Fibroblast of lung (primary cell): ENCODE measurements around the gene MRPS6. TPM values are rescaled to one million over a fixed set of nuclear protein-coding genes. Genes with fewer than 3 reads are reported as not detected.

Experiments
- DNase-seq, 2 donors: peaks; one replicate each; pipeline versions ENCODE4 v3.0.0 to v3.0.0-alpha.2; 2010; ENCODE audit warnings: low read depth in 2 of 2
- H2AFZ ChIP-seq: 2 replicates; pipeline ENCODE4 v1.5.1; 2012; ENCODE audit warnings: low read length, control low read depth, inconsistent platforms
- H3K27ac ChIP-seq: 2 replicates; pipeline ENCODE4 v1.5.1; 2011; ENCODE audit warnings: low read length, control low read depth; ENCODE audit not compliant: insufficient read depth
- H3K27me3 ChIP-seq: 2 replicates; pipeline ENCODE4 v1.5.1; 2011; ENCODE audit warnings: mild to moderate bottlenecking, low read length; ENCODE audit not compliant: control insufficient read depth, insufficient read depth
- H3K36me3 ChIP-seq: 2 replicates; pipeline ENCODE4 v1.5.1; 2011; ENCODE audit warnings: low read length; ENCODE audit not compliant: control insufficient read depth, insufficient read depth
- H3K4me1 ChIP-seq: 2 replicates; pipeline ENCODE4 v1.5.1; 2011; ENCODE audit warnings: low read length; ENCODE audit not compliant: control insufficient read depth, insufficient read depth; ENCODE audit errors: extremely low read depth
- H3K4me2 ChIP-seq: 2 replicates; pipeline ENCODE4 v1.5.1; 2011; ENCODE audit warnings: low read length, control low read depth; ENCODE audit not compliant: insufficient read depth; ENCODE audit errors: extremely low read depth
- H3K4me3 ChIP-seq, 4 experiments: fragments of 200-600 bp in 1 of 4; sonication (generic) in 1 of 4; replicated peaks in 1 of 4; 2 replicates each; pipeline ENCODE4 v1.5.1; 2011 to 2016; ENCODE audit warnings: low read length in 4 of 4, low read depth in 3 of 4, mild to moderate bottlenecking in 3 of 4, control low read depth in 2 of 4, inconsistent platforms in 1 of 4, mixed read lengths in 1 of 4; ENCODE audit not compliant: insufficient read depth in 1 of 4; ENCODE audit errors: control extremely low read depth in 1 of 4
- H3K79me2 ChIP-seq: 2 replicates; pipeline ENCODE4 v1.5.1; 2012; ENCODE audit warnings: mild to moderate bottlenecking, low read length, inconsistent platforms; ENCODE audit not compliant: control insufficient read depth, insufficient read depth
- H3K9ac ChIP-seq: 2 replicates; pipeline ENCODE4 v1.5.1; 2011; ENCODE audit warnings: mild to moderate bottlenecking, low read length, control low read depth; ENCODE audit not compliant: insufficient read depth
- H3K9me3 ChIP-seq: 2 replicates; pipeline ENCODE4 v1.5.1; 2012; ENCODE audit warnings: low read depth, low read length; ENCODE audit not compliant: control insufficient read depth, insufficient read depth
- H4K20me1 ChIP-seq: 2 replicates; pipeline ENCODE4 v1.5.1; 2011; ENCODE audit warnings: low read length; ENCODE audit not compliant: control insufficient read depth, insufficient read depth; ENCODE audit errors: extremely low read depth
- CTCF ChIP-seq, 2 donors: IDR thresholded peaks in 1 of 2; conservative IDR thresholded peaks in 1 of 2; 1 replicate in 1 of 2; 2 replicates in 1 of 2; pipeline ENCODE4 v1.5.1; 2011 to 2012; ENCODE audit warnings: low read length in 2 of 2, control low read depth in 1 of 2, inconsistent platforms in 1 of 2, low read depth in 1 of 2, mild to moderate bottlenecking in 1 of 2
- EZH2 ChIP-seq: IDR thresholded peaks from 2 replicates; pipeline ENCODE4 v1.5.1; 2012; ENCODE audit warnings: low read length, control low read depth, mild to moderate bottlenecking; ENCODE audit errors: missing control alignments
- polyA plus RNA-seq, 2 donors: library from polyadenylated mRNA; depleted of rRNA in 1 of 2; stranded (reverse) in 1 of 2; unstranded in 1 of 2; fragments of >200 nt; gene quantifications; 2 replicates each; pipeline ENCODE4 v1.2.1, GENCODE V29; 2011 to 2012; ENCODE audit warnings: missing spikeins in 1 of 2
- total RNA-seq: library from RNA; depleted of rRNA; stranded (reverse); fragments of >200 nt; gene quantifications from 2 replicates; pipeline ENCODE4 v1.2.1, GENCODE V29; 2014

Gene MRPS6
- total and polyA plus RNA-seq, 2 donors (not counting 1 experiment from before 2014, with no cell fraction given) = 20.0 to 45.6 TPM

- H3K9ac ChIP-seq = no peak overlapping the region
- H3K27ac ChIP-seq = no peak overlapping the region
- no peaks in the 10 kb centered on the region for H3K9me3 ChIP-seq
- H2AFZ ChIP-seq = no peak overlapping the region
- no peaks in the 10 kb centered on the region for H4K20me1 ChIP-seq
- no peaks in the 10 kb centered on the region for H3K27me3 ChIP-seq
- H3K36me3 ChIP-seq = no peaks in the 10 kb centered on the region
- no peak for TF ChIP-seq EZH2
- no peak overlapping the region for H3K4me2 ChIP-seq
- DNase-seq = peak; percentile 32 to 81
- peaks cover 21% of the 10 kb centered on the region for H3K4me1 ChIP-seq
- no peak overlapping the region for H3K4me3 ChIP-seq
- H3K79me2 ChIP-seq = peaks cover 16% of the 10 kb centered on the region
Observed at GRCh38 chr21:34126691-34127090, 53.3 kb downstream of the MRPS6 start.

GRCh38 chr21:34128124-34128523 lies 54.7 kb downstream of the MRPS6 start:
- Histone ChIP-seq H3K4me2 (no peak overlapping the region), H3K4me3 (no peak overlapping the region), H3K9me3 (no peaks in the 10 kb centered on the region), H3K4me1 (peaks cover 21% of the 10 kb centered on the region), H3K9ac (no peak overlapping the region), H3K79me2 (peaks cover 28% of the 10 kb centered on the region), H3K36me3 (no peaks in the 10 kb centered on the region), H3K27me3 (no peaks in the 10 kb centered on the region), H4K20me1 (no peaks in the 10 kb centered on the region), H3K27ac (no peak overlapping the region), H2AFZ (no peak overlapping the region)
- DNase-seq = no peak
- TF ChIP-seq CTCF (conservative IDR thresholded peaks at IDR 0.05 in 1 of 2, IDR thresholded peaks at IDR 0.05 in 1 of 2; ENCODE audit: low read depth in 1 of 2, low read length in 2 of 2) (no peak), EZH2 (no peak)

- no peak for TF ChIP-seq EZH2
- TF ChIP-seq CTCF (conservative IDR thresholded peaks at IDR 0.05 in 1 of 2, IDR thresholded peaks at IDR 0.05 in 1 of 2; ENCODE audit: low read depth in 1 of 2, low read length in 2 of 2) = no peak
- DNase-seq = no peak
- no peaks in the 10 kb centered on the region for H3K9me3 ChIP-seq
- H2AFZ ChIP-seq = no peak overlapping the region
- H3K27ac ChIP-seq = peak overlapping the region; percentile 20
- H3K36me3 ChIP-seq = no peaks in the 10 kb centered on the region
- no peak overlapping the region for H3K9ac ChIP-seq
- peak overlapping the region; percentile 59 for H3K4me2 ChIP-seq
- peaks cover 33% of the 10 kb centered on the region for H3K79me2 ChIP-seq
- H3K4me3 ChIP-seq = no peak overlapping the region
- peaks cover 21% of the 10 kb centered on the region for H3K4me1 ChIP-seq
- H3K27me3 ChIP-seq = no peaks in the 10 kb centered on the region
- no peaks in the 10 kb centered on the region for H4K20me1 ChIP-seq
Observed at GRCh38 chr21:34128674-34129038, 55.3 kb downstream of the MRPS6 start.
